Stimulated activated CD8-positive, alpha-beta memory T cell treated with anti-CD3 and anti-CD28 coated beads, Interleukin-12 subunit alpha, Interleukin-12 subunit beta, amount 100 ng/mL, for 24 hours (primary cell): Measurements from ENCODE around the gene ENPP7.

Experiments used
- DNase-seq: peaks from one replicate; pipeline ENCODE4 v3.0.0-alpha.2; 2020; ENCODE audit errors: extremely low read depth

The ENPP7 gene

DNA sequence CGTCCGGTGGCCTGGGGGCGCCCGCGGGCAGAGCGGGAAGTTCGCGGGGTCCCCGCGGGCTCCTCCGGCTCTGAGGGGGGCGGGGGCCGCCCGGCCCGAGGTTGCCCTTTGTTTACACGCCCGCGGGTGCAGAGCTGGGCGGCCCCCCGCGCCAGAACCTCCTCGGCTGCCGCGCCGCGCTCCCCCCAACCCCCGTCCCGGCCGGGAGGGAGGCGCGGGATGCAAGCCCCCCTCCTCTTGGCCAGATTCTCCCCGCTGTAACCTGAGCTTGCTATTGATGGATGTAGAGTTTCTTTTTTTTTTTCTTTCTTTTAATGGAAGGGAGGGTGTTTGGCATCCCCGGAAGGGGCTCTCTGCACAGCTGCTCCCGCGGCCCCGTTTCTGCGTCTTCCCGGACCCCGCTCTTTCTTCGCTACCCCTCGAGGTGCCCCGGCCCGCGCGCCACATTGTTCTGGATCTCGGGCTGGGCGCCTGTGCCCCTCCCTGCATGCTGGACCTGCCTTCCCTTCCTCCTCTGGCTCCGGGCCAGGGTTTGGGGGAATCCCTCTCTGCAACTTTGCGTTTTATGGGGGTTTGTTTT lies 47.9 kb downstream of the ENPP7 start:
- no peak for DNase-seq

DNA sequence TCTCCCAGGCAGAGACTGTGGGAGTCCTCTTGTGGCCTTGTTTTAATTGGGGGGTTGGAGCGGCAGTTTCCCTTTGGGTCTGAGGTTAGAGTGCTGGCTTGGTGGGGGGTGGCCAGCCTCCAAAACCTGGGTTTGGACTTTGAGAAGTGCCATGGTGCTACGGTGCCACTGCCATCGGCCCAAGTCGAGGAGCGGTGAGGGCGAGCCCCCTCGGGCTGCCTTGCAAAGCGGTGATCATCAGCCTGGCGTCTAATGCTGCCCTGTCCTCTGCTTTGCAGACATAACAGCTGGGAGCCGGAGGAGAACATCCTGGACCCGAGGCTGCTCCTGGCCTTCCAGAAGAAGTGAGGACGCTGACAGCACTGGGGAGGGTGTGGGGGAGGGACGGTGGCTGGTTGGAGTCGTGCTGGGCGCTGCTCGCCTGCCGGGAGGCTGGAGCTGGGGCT lies 48.4 kb downstream of the ENPP7 start:
- DNase-seq: no peak

DNA sequence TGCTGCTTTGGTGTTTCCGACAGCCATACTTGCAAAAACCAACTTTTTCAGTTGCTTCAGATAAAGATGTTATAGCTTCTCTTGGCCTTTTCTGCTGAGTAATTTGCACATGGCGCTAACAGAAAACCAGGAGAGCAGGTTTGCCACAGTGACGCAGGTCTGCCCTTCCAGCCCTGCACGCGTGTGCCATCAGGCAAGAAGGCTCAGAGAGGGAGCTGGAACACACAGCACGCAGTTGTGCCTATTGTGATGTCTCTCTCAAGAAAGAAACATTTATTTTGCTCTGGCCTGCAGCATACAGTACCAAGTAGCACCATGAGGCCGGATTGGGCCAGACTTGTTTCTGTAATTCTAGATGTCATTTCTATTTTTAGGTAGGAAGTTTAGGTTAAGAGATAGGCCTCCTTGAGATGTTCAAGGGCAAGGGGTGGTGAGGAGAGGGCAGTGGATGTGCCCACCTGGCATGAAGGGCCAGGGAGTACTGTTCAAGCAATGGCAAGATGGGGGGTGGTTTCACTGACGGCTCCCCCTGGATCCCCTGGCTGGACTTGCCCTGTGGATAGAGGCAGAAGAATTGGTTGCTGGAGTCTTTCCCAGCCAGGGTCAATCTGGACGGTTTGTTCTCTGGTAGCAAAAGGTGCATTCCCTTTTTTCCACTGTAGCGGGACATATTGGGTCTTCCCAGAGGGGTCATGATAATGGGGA lies 49.1 kb downstream of the ENPP7 start:
- no peak for DNase-seq

DNA sequence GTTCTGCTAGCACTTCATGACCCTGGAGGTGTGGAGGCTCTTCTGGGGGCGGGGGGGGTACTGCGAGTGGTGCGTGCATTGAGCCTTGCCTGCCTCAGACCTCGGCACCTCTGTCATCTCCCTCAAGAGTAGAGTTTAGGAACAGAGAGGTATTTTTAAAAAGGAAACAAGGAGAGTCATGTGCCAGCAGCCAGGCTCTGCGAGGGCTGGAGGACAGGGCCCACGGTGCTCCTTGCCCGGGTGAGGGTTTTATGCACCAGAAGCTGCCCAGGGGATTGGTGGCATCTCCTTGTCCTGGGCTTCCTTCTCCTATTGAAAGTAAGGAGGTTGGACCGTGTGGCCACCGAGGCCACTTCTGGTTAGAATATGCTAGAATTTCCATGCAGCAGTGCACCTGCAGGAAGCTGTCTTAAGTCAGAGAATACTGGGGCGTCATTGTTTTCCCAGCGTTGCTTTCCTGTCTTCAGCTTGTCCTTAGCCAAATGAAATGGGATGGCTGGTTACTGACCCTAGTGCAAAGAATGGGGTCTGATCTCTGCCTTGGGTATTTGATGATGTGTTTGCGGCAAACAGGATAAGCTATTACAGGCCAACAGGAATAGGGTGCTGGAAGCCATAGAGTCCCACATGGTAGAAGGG lies 50.4 kb downstream of the ENPP7 start:
- DNase-seq: no peak

DNA sequence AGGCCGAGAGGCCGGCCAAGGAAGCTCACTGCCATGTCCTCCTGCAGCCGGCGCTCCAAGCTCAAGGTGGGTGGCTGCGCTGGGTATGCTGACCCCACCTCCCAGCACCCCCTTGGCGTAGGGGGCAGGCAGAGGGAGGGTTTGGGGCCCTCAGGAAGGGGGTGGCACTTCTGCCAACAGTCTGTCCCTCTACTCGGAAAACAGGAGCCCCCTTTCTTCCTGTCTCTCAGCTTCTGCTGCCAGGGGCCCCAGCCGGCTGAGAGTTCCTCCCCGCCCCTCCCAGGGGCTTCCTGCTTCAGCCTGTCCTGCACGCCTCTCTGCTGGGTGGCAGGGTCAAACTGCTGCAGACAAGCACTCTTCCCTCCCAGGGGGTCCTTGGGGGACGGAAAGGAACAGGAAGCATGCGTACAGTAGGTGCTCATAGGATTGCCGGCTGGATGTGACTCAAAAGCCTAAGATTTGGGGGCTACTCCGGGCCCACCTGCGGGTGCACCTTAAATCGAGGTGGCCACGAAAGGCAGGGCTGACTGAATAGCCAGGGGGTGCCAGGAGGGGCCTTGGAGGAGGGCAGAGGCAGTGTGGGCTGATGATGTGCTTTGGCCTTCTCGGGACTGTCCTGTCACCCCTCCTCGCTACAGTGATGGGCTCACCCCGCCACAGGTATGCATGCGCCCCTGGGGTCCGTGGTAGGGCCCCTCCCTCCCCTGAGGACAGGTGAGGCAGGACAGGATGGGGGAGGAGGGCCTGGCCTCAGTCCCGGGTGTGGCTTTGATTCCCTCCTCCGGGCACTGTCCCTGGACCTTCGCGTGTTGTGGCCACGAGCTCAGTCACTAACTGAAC lies 51.2 kb downstream of the ENPP7 start:
- DNase-seq: no peak

DNA sequence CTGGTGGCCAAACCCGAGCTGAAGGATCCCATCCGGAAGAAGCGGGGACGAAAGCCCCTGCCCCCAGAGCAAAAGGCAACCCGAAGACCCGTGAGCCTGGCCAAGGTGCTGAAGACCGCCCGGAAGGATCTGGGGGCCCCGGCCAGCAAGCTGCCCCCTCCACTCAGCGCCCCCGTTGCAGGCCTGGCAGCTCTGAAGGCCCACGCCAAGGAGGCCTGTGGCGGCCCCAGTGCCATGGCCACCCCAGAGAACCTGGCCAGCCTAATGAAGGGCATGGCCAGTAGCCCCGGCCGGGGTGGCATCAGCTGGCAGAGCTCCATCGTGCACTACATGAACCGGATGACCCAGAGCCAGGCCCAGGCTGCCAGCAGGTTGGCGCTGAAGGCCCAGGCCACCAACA lies 53.1 kb downstream of the ENPP7 start:
- no peak for DNase-seq

DNA sequence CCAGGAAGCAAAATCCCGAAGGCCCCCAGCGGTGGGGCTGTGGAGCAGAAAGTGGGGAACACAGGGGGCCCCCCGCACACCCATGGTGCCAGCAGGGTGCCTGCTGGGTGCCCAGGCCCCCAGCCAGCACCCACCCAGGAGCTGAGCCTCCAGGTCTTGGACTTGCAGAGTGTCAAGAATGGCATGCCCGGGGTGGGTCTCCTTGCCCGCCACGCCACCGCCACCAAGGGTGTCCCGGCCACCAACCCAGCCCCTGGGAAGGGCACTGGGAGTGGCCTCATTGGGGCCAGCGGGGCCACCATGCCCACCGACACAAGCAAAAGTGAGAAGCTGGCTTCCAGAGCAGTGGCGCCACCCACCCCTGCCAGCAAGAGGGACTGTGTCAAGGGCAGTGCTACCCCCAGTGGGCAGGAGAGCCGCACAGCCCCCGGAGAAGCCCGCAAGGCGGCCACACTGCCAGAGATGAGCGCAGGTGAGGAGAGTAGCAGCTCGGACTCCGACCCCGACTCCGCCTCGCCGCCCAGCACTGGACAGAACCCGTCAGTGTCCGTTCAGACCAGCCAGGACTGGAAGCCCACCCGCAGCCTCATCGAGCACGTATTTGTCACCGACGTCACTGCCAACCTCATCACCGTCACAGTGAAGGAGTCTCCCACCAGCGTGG lies 53.7 kb downstream of the ENPP7 start:
- DNase-seq: no peak

DNA sequence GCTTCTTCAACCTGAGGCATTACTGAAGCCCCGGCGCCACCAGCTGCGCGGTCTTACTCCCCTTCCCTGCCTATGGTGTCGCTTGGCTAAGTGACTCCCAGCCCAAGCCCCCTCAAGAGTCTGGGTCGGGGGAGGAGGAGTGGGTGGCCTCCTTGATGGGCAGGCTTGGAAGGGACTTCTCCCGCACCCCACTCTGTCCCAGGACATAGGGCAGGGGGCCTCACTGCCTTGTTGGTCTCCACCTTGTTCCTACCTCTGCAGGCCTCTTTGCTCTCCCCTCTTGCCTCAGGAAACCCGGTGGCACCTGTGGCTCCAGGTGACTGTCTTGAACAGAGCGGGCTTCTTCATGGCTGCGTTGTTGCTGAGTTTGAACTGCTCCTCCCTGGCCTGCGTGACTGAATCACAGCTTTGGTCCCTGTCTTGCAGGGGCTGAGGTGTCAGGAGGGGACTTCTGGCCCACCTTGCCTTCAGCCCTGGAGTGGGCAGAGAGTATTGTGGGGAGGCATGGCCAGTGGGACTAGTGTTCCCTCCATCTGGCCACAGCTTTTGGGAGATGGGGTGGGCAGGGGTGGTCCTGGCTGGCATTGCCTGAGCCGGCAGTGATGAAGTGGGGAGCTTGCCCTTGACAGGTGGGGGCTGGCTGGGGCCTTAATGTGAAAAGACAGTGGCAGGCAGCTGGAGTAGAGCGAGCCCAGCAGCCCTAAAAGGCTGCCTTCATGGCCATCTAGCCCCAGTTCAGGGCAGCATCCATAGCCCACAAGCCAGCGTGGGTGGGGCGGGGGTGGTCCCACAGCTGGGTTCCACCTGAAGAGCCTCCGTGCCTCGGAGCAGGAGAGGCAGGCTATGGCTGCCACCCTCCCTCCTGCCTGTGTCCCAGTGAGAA lies 54.5 kb downstream of the ENPP7 start:
- DNase-seq: no peak

DNA sequence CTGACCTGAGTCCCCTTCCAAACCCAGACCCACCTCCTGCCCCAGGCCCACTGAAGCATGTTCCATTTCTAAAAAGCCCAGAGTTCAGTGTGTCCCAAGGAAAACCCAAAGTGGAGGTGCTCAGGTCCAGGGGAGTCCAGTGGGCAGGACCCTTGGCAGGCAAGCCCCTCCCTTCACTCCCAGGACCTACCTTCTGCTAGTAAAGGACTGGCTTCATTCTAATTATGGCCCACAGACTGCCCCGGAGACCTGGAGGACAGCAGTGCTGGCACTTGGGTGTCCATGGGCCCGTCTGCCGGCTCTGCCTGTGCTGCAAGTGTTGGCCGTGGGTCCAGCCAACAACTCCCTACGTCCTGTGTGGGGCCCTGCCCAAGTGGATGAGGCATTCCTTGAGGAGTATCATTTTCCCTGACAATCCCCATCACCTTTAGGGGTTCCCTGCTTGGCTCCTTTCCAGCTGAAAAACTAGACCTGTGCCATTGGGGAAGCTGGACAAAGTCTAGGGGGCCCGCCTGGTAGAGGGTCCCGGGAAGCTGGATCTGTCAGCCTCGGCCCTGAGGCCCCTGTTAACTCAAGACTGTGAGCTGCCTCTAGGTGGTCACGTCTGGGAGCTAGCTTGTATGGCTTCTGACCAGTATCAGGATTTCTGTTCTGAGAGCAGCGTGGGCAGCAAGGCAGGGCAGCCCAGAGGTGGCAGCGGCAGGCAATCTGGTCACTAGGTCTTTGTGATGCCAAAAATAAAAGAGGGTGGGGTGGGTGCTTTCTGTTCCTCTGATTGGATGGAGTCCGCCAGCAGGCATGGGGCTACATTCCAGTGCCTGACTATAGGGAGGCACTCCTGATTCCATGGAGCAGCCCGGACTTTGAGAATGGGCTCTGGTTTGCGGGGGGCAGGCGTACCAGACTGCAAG lies 55.4 kb downstream of the ENPP7 start:
- no peak for DNase-seq

DNA sequence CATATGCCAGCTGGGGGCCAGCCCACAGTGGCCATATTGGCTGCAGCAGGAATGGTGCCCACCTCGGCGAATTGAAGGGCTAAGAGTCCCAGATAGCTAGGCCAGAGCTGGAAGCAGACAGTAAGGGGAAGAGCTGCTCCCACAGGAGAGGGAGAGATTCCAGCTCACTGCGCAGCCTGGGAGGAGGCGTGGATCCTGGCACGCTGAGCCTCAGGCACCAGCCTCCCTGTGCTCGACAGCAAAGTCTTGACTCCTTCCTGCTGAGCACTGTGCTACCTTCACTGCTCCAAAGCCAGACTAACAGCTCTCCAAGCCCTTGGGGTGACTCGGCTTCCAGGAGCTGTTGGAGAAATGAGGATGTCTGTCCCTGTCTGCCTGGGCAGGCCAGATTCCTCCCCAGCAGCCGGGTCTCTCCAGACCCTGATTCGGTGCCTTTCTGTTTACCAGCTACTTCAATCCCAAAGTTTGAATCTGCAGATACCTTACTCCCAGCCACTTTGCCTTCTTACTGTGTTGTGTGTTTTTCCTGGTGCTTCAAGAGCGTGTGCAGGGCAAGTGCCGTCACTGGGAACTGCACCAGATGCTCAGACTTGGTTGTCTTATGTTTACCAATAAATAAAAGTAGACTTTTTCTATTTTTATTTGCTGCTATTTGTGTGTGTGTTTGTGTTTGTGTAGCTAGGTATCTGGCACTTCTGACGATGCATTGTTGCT lies 56.3 kb downstream of the ENPP7 start:
- no peak for DNase-seq

DNA sequence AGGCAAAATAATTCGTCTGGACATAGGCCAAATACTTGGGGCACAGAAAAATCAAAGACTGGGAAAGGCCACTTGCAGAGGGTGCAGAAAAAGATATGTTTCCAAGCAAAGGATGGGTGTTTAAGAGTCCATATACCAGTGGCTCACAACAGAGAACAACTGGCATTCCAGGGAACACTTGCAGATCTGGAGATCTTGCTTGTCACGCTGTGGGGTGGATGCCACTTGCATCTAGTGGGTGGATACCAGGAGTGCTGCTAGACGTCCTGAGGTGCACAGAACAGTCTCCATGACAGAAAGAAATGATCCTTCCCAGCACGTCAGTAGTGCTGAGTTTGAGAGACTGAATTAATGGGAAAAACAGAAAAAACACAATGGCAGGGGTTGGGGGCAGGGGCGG lies 57.7 kb downstream of the ENPP7 start:
- no peak for DNase-seq

DNA sequence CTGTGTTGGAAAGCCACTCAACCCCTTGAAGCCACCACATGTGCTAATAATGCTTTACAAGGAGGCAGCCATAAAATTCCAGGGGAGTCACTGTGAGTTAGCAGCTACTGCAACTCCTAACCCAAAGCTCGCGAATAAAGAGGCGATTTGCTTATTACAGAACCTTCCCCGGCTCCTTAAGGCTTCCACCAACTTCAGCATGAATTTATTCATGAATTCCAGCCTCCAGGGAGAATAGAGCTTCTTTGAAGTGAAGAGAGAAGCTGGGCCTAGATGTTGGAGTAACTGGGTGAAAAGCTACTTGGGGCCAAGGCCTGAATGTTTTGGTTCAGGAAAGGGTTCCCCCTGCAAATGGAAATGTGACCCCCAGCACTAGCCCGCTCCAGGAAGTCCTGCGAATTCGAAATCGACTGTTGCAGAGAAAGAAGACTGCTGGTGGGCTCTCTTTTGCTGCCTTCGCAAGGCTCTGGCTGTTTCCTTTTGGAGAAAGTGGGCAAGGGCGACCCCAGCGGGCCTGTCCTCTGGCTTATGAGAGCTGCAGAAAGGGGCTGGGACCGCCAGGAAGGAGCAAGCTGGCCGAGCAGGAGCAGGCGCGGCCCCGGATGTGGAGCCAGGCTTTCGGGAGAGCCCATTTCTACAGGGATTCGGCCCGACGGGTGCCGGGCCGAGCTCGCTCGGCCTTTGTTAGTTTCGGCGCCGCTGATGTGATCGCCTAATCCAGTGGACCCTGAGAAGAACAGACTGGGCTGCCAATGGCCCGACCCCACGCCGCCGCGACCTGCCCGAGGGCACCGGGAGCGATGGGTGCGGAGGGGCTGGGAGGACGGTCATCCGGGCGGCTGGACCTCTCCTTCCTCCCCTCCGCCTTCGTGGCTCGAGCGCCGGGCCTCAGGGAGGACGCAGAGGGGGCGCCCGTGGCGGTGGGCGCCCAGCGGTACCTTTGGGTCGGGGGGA lies 58.5 kb downstream of the ENPP7 start:
- no peak for DNase-seq

DNA sequence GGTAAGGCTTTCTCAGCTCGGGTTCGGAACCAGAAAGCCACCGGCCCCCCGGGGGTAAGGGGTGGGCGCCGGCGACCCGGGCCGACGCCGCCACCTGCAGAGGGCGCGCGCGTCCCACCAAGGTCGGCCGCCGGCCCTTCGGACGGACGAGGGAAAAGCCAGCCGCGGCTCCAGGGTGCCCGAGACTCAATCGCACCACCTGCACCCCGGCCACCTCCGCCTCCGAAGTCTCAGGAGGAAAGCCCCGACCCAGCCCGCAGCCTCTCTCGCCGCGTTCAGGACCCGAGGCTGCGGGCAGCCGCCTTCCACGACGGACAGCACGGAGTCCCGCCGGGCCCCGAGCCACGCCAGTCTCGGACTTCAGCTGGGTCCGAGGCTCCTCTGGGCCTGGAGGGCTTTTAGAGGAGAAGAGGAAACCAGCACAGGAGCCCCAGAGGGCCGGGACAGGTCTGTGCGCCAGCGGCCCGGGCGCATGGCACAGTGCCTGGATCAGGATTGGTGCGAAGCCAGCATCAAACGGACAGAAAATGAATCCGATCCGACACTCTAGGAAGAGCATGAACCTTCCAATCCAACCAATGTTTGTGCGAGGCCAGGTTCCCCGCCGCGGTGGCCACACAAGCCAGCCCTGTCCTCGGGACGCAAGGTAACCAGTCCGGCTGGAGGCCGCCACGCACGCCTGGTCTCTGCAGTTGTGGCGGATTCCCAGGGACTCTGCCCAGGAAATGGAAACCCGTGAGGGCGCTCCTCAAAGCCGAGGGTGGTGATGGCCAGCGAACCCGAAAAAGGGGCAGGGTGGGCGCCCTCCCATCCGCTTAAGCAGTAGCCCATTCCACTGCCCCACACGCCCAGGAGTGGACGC lies 59.4 kb downstream of the ENPP7 start:
- DNase-seq: no peak

DNA sequence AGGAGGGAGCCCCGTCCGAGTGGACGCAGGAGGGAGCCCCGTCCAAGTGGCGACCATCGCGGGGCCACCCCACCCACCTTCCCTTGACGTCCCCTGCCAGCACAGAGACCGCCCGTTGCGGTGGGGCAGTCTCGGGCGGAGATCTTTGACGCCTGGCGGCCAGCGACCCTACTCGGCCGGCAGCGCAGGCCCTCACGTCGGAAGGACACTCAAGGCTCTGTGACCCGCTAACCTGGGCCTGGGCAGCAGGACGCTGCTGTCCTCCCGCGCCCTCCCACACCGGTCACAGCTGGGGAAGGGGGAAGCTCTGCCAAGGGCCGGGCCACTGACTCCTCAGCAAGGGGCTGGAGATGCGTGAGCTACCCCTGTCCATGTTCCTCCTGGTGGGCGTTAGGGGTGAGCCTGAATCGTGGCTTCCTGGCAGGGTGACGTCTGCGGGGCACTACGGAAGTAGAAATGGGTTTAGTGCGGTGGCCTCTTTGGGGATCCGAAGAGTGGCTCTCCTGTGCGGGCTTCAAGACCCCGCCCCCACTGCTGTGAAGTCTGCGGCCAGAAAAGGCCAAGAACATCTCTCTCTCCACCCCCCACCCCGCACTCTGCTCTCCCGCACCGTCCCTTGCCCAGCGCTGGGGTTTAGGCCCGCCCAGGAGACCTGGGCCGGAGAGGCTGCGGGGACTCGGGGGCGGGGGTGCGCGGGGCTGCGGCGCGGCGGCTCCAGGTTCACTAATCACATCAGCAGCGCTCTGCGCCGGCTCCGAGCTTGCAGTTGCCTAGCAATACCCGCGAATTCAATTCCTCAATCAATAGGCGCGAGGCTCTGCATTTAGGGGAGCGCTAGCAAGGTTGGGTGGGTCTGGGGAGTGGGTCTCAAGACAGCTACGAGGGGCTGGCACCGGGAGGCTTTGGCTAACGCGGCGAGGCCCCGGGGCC lies 60.3 kb downstream of the ENPP7 start:
- no peak for DNase-seq

DNA sequence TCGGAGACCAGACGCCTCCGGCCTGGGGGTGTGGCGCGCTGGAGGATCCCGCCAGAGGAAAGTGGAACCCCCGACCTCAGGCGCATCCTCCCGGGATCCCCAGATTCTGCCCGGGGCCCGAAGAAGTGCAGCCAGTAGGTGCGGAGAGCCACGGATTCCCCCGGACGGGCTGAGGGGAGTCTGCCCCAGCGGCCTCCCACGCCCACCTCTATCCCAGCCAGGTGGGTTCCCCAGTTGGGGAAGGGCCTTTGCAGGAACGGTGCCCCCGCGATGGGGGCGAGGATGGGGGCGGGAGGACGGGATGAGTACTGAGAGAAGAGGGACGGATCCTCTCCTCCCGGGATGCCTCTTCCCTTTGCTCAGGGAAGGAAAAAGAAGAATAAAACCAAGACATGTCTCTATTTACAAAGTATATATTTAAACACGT lies 61.0 kb downstream of the ENPP7 start:
- no peak for DNase-seq
